Measurements from ENCODE around the gene CCDC91.

The CCDC91 gene

GRCh38 chr12:28443337-28443736 lies 253.1 kb downstream of the CCDC91 start:
- no peak for ATAC-seq
- TF ChIP-seq ARNTL (CRISPR knock-in tag; IDR thresholded peaks at IDR 0.05; ENCODE audit: borderline replicate concordance, low read depth) (no peak), PPARA (CRISPR knock-in tag; IDR thresholded peaks at IDR 0.05; ENCODE audit: borderline replicate concordance) (no peak), TOX (CRISPR knock-in tag; IDR thresholded peaks at IDR 0.05; ENCODE audit: borderline replicate concordance) (no peak), CSRNP3 (CRISPR knock-in tag; IDR thresholded peaks at IDR 0.05) (no peak), CREB5 (CRISPR knock-in tag; IDR thresholded peaks at IDR 0.05; ENCODE audit: low read depth) (no peak), ZFP30 (CRISPR knock-in tag; IDR thresholded peaks at IDR 0.05) (no peak), ESRRG (CRISPR knock-in tag; IDR thresholded peaks at IDR 0.05) (no peak), BACH2 (CRISPR knock-in tag; IDR thresholded peaks at IDR 0.05; ENCODE audit: borderline replicate concordance) (no peak), CSDC2 (CRISPR knock-in tag; IDR thresholded peaks at IDR 0.05) (no peak), ISL1 (CRISPR knock-in tag; IDR thresholded peaks at IDR 0.05) (no peak), PATZ1 (CRISPR knock-in tag; IDR thresholded peaks at IDR 0.05; ENCODE audit: borderline replicate concordance) (no peak), ZNF70 (CRISPR knock-in tag; IDR thresholded peaks at IDR 0.05) (no peak), ZFP3 (CRISPR knock-in tag; IDR thresholded peaks at IDR 0.05) (no peak), ZNF8 (CRISPR knock-in tag; IDR thresholded peaks at IDR 0.05) (no peak), GLIS3 (CRISPR knock-in tag; IDR thresholded peaks at IDR 0.05) (no peak), TSHZ2 (CRISPR knock-in tag; IDR thresholded peaks at IDR 0.05) (no peak), ZC3H10 (CRISPR knock-in tag; IDR thresholded peaks at IDR 0.05) (no peak), OSR1 (CRISPR knock-in tag; IDR thresholded peaks at IDR 0.05) (no peak)

- no peak for ATAC-seq
- TF ChIP-seq ESRRG (CRISPR knock-in tag; IDR thresholded peaks at IDR 0.05) (no peak), RARB (CRISPR knock-in tag; IDR thresholded peaks at IDR 0.05) (no peak), CSRNP3 (CRISPR knock-in tag; IDR thresholded peaks at IDR 0.05) (no peak), GLIS3 (CRISPR knock-in tag; IDR thresholded peaks at IDR 0.05) (no peak), PPARA (CRISPR knock-in tag; IDR thresholded peaks at IDR 0.05; ENCODE audit: borderline replicate concordance) (no peak), BACH2 (CRISPR knock-in tag; IDR thresholded peaks at IDR 0.05; ENCODE audit: borderline replicate concordance) (no peak), OSR1 (CRISPR knock-in tag; IDR thresholded peaks at IDR 0.05) (no peak), TSHZ2 (CRISPR knock-in tag; IDR thresholded peaks at IDR 0.05) (no peak)
Observed at GRCh38 chr12:28446031-28446430, 255.8 kb downstream of the CCDC91 start.

Measured in SK-N-SH treated with all-trans-retinoic acid at 6 μM for 48 hours (cell line).